Peyer's patch (tissue), 4 donors: Measurements from ENCODE around the gene BTF3. TPM values are rescaled to one million over a fixed set of nuclear protein-coding genes. Genes with fewer than 3 reads are reported as not detected.

Source experiments
- DNase-seq, 3 donors: peaks; one replicate each; pipeline ENCODE4 v3.0.0-alpha.2; 2017 to 2019
- H3K27ac ChIP-seq, 4 donors: fragments of 200-600 bp; sonication (generic); one replicate each; pipeline ENCODE4 v1.5.1; 2016 to 2019
- H3K27me3 ChIP-seq, 2 donors: fragments of 200-600 bp; sonication (generic); one replicate each; pipeline ENCODE4 v1.5.1; 2019
- H3K36me3 ChIP-seq, 3 donors: fragments of 200-600 bp; sonication (generic); one replicate each; pipeline ENCODE4 v1.5.1; 2016 to 2019
- H3K4me1 ChIP-seq, 4 donors: fragments of 200-600 bp; sonication (generic); one replicate each; pipeline ENCODE4 v1.5.1; 2016 to 2019
- H3K4me3 ChIP-seq, 4 donors: fragments of 200-600 bp; sonication (generic); 1 replicate in 3 of 4; 2 replicates in 1 of 4; pipeline ENCODE4 v1.5.1; 2016 to 2019; ENCODE audit warnings: mild to moderate bottlenecking in 1 of 4
- H3K9me3 ChIP-seq, 4 donors: fragments of 200-600 bp; sonication (generic); one replicate each; pipeline ENCODE4 v1.5.1; 2016 to 2019; ENCODE audit warnings: mild to moderate bottlenecking in 1 of 4
- POLR2A ChIP-seq, 2 donors: fragments of 450-650 bp; IDR thresholded peaks; one replicate each; pipeline ENCODE4 v1.5.1; 2017; ENCODE audit warnings: antibody characterized with exemption in 2 of 2, mild to moderate bottlenecking in 2 of 2, moderate library complexity in 2 of 2
- total RNA-seq, 4 donors: library from RNA; depleted of rRNA; stranded (reverse); fragments of >200 nt; gene quantifications; one replicate each; pipeline ENCODE4 v1.1.0, GENCODE V29; 2016
- TF ChIP-seq, protein P1 (sequence below), 6 experiments: fragments of 450-650 bp in 4 of 6; fragments of 200-600 bp in 2 of 6; sonication (generic) in 1 of 6; IDR thresholded peaks; one replicate each; pipeline ENCODE4 v1.5.1; 2017 to 2019; ENCODE audit warnings: antibody characterized with exemption in 6 of 6, mild to moderate bottlenecking in 3 of 6, moderate library complexity in 1 of 6

The BTF3 gene
- total RNA-seq: 100 to 1,000 TPM; 274 to 353 (median 301) TPM

DNA sequence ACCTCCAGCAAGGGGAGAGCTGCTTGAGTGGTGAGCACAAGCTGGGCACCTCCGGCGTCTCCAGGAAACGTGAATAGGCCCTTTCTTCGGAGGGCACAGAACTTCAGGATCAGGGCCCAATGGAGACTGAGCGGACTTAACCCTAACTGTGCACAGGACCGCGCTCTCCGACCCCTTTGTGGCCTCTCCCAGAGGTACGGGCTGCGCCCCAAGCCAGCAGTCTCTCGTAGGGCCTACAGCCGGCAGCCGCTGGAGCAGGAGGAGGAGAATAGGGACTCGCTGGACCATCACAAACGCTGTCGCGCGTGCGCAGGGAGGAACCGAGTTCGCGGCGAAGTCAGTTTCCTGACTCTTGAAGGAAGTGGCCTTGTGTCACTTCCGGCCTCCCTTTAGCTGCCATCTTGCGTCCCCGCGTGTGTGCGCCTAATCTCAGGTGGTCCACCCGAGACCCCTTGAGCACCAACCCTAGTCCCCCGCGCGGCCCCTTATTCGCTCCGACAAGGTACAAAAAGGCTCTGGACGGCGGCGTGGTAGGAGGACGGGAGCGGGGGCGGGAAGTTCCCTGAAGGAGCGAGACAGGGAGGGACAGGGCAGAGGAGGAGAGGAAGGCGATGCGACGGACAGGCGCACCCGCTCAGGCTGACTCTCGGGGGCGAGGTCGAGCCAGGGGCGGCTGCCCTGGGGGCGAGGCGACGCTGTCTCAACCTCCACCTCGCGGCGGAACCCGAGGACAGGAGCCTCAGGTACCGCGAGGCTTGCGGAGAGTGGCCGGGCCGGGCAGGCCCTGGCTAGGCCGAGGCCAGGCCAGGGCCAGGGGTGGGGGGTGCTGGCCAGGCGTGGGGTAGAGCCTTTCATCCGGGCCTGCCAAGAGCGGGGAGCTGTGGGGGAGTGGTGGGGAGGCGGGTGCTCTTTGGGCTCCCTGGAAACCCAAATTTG lies at the start of gene BTF3:
Gene BTF3 (plus strand): TSS at position 386 of the 936 bp plus-strand sequence. CDS start 226 bp downstream, at position 612.
- peak within 1 kb of the TSS; percentile 81 to 98 (median 92) for H3K4me3 ChIP-seq
- DNase-seq: peak; percentile 95 to 98 (median 96)
- peak within 1 kb of the TSS; percentile 87 to 95 (median 91) for H3K27ac ChIP-seq
- H3K4me1 ChIP-seq: peaks cover 0 to 47% (median 10%) of the 10 kb centered on the region in 4 donors
- peaks cover 0 to 22% (median 0%) of the 10 kb centered on the region in 3 donors for H3K36me3 ChIP-seq
- peak; percentile 53 to 75 for TF ChIP-seq POLR2A (IDR thresholded peaks at IDR 0.05)
- TF ChIP-seq, protein P1, sequence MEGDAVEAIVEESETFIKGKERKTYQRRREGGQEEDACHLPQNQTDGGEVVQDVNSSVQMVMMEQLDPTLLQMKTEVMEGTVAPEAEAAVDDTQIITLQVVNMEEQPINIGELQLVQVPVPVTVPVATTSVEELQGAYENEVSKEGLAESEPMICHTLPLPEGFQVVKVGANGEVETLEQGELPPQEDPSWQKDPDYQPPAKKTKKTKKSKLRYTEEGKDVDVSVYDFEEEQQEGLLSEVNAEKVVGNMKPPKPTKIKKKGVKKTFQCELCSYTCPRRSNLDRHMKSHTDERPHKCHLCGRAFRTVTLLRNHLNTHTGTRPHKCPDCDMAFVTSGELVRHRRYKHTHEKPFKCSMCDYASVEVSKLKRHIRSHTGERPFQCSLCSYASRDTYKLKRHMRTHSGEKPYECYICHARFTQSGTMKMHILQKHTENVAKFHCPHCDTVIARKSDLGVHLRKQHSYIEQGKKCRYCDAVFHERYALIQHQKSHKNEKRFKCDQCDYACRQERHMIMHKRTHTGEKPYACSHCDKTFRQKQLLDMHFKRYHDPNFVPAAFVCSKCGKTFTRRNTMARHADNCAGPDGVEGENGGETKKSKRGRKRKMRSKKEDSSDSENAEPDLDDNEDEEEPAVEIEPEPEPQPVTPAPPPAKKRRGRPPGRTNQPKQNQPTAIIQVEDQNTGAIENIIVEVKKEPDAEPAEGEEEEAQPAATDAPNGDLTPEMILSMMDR (IDR thresholded peaks at IDR 0.05): no peak
- no peaks in the 10 kb centered on the region for H3K9me3 ChIP-seq
- no peaks in the 10 kb centered on the region for H3K27me3 ChIP-seq

DNA sequence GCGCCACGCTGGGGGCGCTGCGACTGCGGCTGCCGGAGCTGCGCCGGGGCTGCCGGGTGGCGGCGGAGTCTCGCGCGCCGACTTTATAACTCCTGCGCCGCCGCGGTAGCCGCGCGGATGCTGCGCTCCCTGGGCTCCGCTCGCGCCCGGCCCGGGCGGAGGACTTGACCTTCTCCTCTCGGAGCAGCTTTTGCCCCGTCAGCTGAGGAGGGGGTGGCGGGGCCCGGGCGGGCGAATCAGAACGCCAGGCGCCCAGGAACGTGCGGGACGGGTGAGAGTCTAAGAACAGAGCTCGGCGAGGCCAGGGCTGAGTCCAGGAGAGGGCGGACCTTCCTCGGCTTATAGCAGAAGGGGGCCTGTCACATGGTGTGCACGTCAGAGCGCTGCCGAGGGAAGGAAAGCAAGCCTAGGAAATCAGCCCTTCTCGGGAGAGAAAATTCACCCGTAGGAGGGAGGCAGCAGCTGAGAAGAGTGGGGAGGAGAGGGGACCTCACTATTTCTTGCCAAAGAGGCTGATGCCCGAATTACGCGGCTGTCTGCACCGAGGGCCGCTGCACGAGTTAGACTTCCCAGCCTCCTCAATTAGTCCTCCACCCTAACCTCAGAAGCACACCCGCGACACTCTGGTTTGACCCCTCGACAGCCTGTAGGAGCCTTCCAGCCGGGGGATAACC lies 49.6 kb upstream of the BTF3 start, which contains the start of gene FOXD1:
Gene FOXD1 (minus strand): TSS at position 315 of the 674 bp plus-strand sequence. CDS start 415 bp downstream, outside the sequence.
- peaks cover 0 to 29% (median 4%) of the 10 kb centered on the region in 4 donors for H3K4me1 ChIP-seq
- no peaks in the 10 kb centered on the region for H3K9me3 ChIP-seq
- no peaks in the 10 kb centered on the region for H3K36me3 ChIP-seq
- peak; percentile 48 to 92 (median 89) for DNase-seq
- H3K27me3 ChIP-seq: peaks cover 0 to 57% of the 10 kb centered on the region in 2 donors
- peak; percentile 75 to 93 for TF ChIP-seq POLR2A (IDR thresholded peaks at IDR 0.05)
- TF ChIP-seq, protein P1 (IDR thresholded peaks at IDR 0.05): peak in 1 of 6 experiments; percentile 4
- peak within 1 kb of the TSS; percentile 34 to 68 (median 50) for H3K27ac ChIP-seq
- peak within 1 kb of the TSS; percentile 37 to 65 (median 58) for H3K4me3 ChIP-seq

DNA sequence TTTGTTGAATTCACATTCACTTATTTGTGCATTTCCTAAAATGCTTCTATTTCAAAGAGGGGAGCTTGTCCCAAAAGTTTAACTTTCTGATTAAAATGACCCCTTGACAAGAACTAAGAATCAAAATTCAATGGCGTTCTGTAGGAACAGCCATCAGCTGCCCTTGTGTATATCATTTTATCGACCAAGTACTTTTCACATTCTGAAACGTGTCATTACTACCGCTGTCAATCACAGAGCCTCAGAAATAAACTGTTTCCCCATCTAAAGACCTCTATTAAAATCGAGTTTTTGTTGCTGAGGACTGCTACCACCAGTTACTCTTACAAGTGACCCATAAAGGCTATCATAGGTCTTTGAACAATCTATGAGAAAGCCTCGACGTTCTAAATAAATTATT lies 48.1 kb upstream of the BTF3 start:
- no peak for DNase-seq
- H3K4me1 ChIP-seq: peaks cover 0 to 29% (median 4%) of the 10 kb centered on the region in 4 donors
- no peak overlapping the region for H3K27ac ChIP-seq
- H3K4me3 ChIP-seq: no peak overlapping the region
- peaks cover 0 to 41% of the 10 kb centered on the region in 2 donors for H3K27me3 ChIP-seq
- H3K36me3 ChIP-seq: no peaks in the 10 kb centered on the region
- no peaks in the 10 kb centered on the region for H3K9me3 ChIP-seq
- TF ChIP-seq, protein P1 (IDR thresholded peaks at IDR 0.05): no peak
- TF ChIP-seq POLR2A (IDR thresholded peaks at IDR 0.05): no peak

DNA sequence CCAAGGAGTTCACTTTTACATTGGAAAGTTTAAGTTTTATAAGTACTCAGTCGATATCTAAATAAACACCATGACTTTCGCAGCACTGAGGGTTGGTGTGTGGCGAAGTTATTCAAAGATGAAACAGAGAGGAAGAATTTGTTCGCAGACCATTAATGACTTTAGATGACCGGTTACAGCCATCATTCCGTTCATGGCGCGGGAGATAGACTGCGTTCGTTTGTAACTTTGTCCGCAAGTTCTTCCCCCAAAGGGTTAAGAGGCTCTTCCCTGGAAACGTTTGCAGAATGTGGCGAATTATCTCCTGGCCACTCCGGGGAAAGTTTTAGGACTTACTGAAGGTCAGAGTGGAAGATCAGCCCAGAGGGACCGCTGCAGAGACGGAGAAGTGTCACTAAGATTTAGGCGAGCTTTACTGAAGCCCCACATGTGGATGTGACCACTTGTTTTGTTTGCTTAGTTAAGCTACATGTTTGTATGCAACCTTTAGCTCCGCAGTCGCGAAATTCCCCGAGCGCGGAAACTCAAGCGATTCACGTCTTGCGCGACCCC lies 47.5 kb upstream of the BTF3 start:
- H3K4me3 ChIP-seq: peak overlapping the region in 2 of 4 donors; percentile 35 to 40
- DNase-seq: no peak
- H3K36me3 ChIP-seq: no peaks in the 10 kb centered on the region
- TF ChIP-seq POLR2A (IDR thresholded peaks at IDR 0.05): no peak
- TF ChIP-seq, protein P1 (IDR thresholded peaks at IDR 0.05): no peak
- no peak overlapping the region for H3K27ac ChIP-seq
- peaks cover 0 to 36% of the 10 kb centered on the region in 2 donors for H3K27me3 ChIP-seq
- H3K4me1 ChIP-seq: peaks cover 0 to 29% (median 4%) of the 10 kb centered on the region in 4 donors
- no peaks in the 10 kb centered on the region for H3K9me3 ChIP-seq
